ENCODE measurements around the gene MMS22L. TPM values are rescaled to one million over a fixed set of nuclear protein-coding genes. Genes with fewer than 3 reads are reported as not detected.

Gene MMS22L
- total RNA-seq, 1 experiment from 2014 or later, result 52.8 TPM

GRCh38 chr6:97186416-97186999, 96.5 kb downstream of the MMS22L start:
- no peak overlapping the region for H3K56ac ChIP-seq (ENCODE audit: insufficient read length, low read depth, low read length)
- no peaks in the 10 kb centered on the region for H3K79me1 ChIP-seq (ENCODE audit: insufficient read depth, low read depth, low read length, poor library complexity, severe bottlenecking)
- DNase-seq, result peak; percentile 50
- H2BK12ac ChIP-seq (ENCODE audit: insufficient read length, low read depth, low read length), result no peak overlapping the region
- H2AK5ac ChIP-seq (ENCODE audit: insufficient read length, low read length), result no peak overlapping the region
- no peak overlapping the region for H2BK20ac ChIP-seq (ENCODE audit: low read depth, low read length, poor library complexity, severe bottlenecking)
- Mint-ChIP-seq H3K4me3 (no peak overlapping the region), H3K27me3 (ENCODE audit: low read depth) (no peaks in the 10 kb centered on the region), H3K4me1 (peaks cover 3 to 4% of the 10 kb centered on the region in 2 experiments; a peak in 3 of 4 replicates), H3K36me3 (ENCODE audit: insufficient read depth in 1 of 3, low read depth in 3 of 3) (0 out of 7 replicates have a peak, but pooled peaks cover 0 to under 1% (median 0%) of the 10 kb centered on the region in 3 experiments), H3K27ac (no peak overlapping the region), H3K9me3 (no peaks in the 10 kb centered on the region)
- no peak overlapping the region for H2BK15ac ChIP-seq (ENCODE audit: low read depth, low read length)
- no peaks in the 10 kb centered on the region for H3K23me2 ChIP-seq (ENCODE audit: insufficient read length, low read depth, low read length, poor library complexity, severe bottlenecking)
- H2BK5ac ChIP-seq (ENCODE audit: insufficient read length, low read length), result no peak overlapping the region
- H2BK120ac ChIP-seq (ENCODE audit: low read depth, low read length, poor library complexity, severe bottlenecking), result no peak overlapping the region
- no peaks in the 10 kb centered on the region for H3K79me2 ChIP-seq (ENCODE audit: insufficient read depth, low read length)
- H3K4me2 ChIP-seq (ENCODE audit: insufficient read depth, insufficient read length, low read length), result no peak overlapping the region
- H3K23ac ChIP-seq (ENCODE audit: insufficient read length, low read depth, low read length), result no peak overlapping the region
- H4K91ac ChIP-seq (ENCODE audit: insufficient read length, low read depth, low read length), result no peak overlapping the region
- no peaks in the 10 kb centered on the region for H3K27me3 ChIP-seq (ENCODE audit: insufficient read depth, low read length)
- H4K20me1 ChIP-seq (ENCODE audit: control insufficient read depth, insufficient read depth, insufficient read length), result no peaks in the 10 kb centered on the region
- H3T11ph ChIP-seq (ENCODE audit: low read length), result no peak overlapping the region
- WGBS (ENCODE audit: extremely low coverage, insufficient read length, low lambda C conversion rate), result no CpG with 5 or more reads among the region's 3 CpGs
- no peak overlapping the region for H4K8ac ChIP-seq (replicated peaks; ENCODE audit: insufficient read length, low read depth, low read length)
- TF ChIP-seq, protein P1, sequence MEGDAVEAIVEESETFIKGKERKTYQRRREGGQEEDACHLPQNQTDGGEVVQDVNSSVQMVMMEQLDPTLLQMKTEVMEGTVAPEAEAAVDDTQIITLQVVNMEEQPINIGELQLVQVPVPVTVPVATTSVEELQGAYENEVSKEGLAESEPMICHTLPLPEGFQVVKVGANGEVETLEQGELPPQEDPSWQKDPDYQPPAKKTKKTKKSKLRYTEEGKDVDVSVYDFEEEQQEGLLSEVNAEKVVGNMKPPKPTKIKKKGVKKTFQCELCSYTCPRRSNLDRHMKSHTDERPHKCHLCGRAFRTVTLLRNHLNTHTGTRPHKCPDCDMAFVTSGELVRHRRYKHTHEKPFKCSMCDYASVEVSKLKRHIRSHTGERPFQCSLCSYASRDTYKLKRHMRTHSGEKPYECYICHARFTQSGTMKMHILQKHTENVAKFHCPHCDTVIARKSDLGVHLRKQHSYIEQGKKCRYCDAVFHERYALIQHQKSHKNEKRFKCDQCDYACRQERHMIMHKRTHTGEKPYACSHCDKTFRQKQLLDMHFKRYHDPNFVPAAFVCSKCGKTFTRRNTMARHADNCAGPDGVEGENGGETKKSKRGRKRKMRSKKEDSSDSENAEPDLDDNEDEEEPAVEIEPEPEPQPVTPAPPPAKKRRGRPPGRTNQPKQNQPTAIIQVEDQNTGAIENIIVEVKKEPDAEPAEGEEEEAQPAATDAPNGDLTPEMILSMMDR (conservative IDR thresholded peaks at IDR 0.05), result peak; percentile 95
- H3K9me3 ChIP-seq (ENCODE audit: control insufficient read depth, low read depth, low read length), result no peaks in the 10 kb centered on the region
- H3K27ac ChIP-seq (ENCODE audit: insufficient read length, low read depth, low read length), result no peak overlapping the region
- no peaks in the 10 kb centered on the region for H3K4me1 ChIP-seq (ENCODE audit: insufficient read depth, low read length)
- no peak overlapping the region for H4K5ac ChIP-seq (ENCODE audit: insufficient read length, low read depth, low read length)
- no peak overlapping the region for H3K14ac ChIP-seq (ENCODE audit: insufficient read depth, low read length)
- no peak overlapping the region for H3K4ac ChIP-seq (ENCODE audit: low read depth, low read length)
- no peak overlapping the region for H2AFZ ChIP-seq (ENCODE audit: low read length)
- no peak overlapping the region for H3K18ac ChIP-seq (ENCODE audit: insufficient read length, low read depth, low read length)
- no peak overlapping the region for H3K9ac ChIP-seq (ENCODE audit: extremely low read depth, insufficient read length, low read length)

Measured in H9 (cell line).